ENCODE results near the gene MAEA.
"Not testable (repeated sequence)": the region's sequence is repeated elsewhere in the genome, so short reads cannot be mapped to it uniquely, and the experiment has no call there.

MAEA gene

DNA sequence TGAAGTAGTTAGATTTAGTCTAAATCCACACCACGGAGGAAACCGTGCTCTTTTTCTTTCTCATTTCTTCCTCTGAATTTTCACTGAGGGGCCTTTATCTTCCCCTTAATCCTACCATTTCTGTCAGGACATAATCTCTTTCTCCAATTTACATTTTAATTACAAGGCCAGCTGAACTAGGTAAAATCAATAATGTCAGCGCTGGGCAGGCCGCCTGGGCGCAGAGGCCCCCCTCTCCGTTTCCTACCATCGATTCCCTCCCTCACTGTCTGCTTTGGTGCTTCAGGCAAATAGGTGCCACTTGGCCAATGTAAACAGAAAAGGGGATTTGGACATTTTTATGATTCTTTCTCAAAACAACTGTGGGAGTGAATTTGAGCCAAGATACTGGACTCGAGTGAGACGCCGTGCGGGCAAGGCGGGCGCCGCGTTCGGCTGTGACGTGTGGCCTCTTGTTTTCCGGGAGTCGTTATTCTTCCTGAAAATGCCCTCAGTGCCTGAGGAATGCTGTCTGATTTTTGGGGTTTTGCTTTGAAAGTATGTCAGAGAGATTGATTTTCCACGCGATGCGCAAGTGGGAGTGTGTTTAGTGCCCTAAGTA lies 79.9 kb downstream of the MAEA start:
- no peak for DNase-seq

DNA sequence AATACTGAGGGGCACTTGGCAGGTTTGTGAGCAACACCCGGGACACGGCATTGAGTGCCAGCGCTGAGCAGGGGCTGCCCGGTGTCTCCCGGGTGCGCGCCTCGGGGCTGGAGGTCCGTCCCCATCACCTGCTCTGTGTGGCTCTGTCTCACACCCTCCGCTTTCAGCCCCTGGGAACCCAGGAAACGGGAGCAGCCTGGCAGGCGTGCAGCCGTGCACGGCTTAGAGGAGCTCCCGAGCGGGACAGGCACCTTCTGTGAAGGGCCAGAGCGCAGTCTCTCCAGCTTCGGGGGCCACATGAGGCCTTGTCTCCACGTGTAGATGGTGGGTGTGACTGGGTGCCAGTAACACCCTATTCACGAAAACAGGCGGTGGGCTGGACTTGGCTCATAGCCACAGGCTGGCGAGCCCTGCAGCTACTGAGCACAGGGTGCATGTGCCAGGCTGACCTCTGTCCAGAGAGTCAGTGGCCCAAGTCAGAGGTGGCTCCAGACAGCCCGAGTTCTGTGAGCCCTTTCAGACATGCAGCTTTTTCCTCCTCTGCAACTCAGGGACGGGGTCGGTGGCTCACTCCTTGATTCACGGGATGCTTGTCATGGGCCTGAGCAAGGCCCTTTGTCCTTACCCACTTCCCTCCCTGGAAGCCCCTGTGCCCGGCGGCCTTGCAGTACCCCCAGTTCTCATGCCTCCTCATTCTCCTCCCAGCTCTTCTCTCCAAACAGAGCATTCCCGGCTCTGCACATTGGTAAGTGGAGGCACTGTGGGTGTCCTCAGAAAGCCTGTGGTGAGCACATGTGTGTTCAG lies 80.8 kb downstream of the MAEA start:
- DNase-seq: no peak

DNA sequence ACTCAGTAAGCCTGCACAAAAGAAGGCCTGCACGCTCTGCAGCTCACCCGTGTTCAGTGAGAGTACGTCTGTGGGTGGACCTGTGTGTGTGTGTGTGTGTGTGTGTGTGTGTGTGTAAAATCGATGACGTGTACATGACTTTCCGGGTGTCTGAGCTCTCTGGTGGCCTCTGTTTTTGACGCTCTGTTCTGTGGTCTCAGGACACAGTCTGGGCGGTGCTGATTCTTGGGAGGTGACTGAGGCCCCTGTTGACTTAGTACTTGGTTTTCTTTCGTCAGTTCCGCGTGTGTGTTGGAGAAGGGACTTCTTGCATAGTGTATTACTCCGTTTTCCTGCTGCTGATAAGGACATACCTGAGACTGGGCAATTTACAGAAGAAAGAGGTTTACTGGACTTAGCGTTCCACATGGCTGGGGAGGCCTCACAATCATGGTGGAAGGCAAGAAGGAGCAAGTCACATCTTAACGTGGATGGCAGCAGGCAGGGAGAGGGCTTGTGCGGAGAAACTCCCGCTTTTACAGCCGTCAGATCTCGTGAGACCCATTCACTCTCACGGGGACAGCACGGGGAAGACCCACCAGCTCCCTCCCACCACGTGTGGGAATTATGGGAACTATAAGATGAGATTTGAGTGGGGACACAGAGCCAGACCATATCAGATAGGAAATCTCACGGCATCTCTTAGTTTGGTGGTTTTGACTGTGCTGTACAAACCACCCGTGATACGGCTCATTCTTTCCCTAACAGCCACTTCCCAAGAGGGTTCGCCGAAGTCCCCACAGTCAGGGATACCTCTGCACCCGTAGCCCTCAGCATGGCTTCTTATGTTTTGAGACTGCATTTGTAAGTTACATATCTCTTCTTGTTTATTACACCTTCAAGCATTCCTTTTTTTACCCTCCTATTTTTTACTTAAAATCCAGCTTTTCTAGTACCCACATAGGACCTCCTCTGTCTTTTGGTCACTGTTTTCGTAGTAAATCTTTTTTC lies 81.8 kb downstream of the MAEA start:
- DNase-seq: no peak

DNA sequence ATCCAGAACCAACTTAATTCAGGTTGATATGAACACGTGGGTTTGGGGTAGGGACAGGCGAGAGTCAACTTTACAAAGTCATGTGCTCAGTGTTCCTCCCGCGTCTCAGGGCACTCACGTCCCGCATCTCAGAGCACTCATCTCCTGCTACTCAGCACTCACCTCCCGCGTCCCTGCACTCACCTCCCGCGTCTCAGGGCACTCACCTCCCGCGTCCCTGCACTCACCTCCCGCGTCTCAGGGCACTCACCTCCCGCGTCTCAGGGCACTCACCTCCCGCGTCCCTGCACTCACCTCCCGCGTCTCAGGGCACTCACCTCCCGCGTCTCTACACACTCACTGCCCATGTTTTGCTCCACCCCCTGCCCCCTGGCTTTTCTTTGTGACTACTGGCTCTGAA lies 82.9 kb downstream of the MAEA start:
- DNase-seq: not testable (repeated sequence)

DNA sequence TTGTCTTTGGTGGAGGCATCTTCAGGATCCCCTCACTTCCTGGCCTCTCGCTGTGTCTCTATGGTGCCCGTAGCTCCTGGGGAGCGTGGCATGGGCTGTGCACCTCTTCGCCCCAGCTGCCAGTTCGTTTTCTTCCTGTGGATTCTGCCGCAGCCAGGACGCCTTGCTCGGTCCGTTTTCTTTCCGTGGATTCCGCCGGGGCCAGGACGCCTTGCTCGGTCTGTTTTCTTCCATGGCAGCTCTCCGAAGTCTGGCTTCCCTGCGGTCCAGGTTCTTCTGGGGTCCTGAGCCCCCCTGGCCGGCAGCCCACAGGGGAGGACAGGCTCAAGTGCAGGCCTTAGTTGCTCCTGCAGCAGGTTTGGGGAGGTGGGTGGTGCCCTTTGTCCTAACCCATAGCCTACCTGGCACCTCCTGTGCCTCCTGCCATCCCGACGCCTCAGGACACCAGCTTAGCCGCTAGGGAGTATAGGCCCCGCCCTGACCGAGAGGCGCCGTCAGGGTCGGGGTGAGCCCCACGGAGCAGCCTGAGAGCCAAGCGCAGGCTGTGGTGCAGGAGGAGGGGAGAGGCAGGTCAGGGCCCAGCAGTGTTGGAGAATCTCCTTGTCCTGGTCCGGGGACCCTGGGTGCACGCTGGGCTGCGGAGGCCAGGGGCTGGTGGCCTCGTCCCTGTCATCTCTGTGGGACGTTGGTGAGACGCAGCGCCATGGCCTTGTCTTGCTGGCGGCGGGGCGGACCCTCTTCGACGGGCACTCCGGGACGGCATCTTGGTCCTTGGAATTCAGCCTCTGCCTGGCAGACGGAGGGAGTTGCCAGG lies 84.4 kb downstream of the MAEA start:
- DNase-seq: no peak

DNA sequence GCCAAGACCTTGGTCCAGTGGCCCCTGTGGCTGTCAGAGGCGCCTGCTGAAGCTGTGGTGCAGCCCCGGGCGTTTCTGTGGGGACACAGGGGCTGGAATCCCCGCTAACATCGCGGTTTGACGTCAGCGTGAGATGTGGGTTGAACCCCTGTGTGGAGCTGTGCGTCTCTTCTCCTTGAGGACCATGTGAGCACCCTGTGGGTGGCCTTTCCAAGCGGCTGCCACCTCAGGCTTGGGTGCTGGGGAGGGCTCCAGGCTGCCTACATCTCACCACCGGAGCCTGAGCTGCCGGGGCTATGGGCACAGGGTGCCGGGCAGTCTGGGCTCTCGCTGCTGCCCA lies 85.0 kb downstream of the MAEA start:
- DNase-seq: no peak

DNA sequence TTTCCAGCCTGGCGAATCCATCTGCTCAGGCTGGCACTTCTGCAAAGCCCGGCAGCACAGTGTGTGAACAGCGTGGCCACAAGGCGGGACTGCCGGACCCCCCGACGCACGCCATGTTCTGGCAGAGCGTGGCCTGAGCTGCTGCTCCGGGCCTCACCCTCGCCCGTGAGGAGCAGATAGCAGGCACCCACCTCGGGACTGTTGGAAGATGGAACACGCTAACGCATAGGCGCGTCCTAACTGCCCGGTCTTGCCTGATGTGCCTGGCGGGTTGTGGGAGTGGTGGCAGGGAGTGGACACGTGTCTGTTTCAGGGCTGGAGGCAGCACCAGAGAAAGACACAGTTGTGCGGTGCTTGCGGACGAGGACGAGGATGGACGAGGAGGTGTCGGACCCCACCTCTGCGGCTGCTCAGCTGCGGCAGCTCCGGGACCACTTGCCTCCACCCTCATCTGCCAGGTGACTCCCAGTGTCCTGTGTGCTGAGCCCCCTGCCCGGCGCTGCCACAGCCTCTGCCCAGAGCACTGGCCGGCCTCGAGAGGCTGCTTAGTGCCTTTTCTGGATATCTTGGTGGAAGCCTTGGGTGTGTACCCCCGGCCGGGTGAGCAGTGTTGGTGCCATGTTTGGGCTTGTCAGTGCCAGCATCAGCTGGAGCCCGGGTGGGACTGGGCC lies 85.5 kb downstream of the MAEA start:
- no peak for DNase-seq

DNA sequence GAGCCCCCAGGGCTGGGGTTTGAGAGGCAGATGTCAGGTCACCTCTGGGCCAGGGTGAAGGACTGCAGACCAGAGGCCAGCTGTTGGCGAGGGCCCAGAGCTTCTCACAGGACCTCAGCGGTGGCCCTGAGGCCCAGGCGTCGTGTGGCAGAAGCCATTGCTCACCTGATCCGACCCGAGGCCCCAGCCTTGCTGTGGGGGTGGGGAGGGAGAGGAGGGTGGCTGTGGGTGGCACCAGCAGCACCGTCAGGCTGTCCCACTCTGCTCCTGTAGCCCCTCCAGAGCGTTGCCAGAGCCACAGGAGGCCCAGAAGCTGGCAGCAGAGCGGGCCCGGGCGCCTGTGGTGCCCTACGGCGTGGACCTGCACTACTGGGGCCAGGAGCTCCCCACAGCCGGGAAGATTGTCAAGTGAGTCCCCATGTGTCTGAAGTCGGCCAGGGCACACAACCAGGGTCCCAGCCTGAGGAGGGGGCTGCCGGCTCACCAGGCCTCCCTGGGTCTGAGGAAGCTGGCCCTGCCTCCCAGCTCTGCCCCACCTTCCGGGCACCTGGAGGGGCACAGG lies 86.2 kb downstream of the MAEA start:
- no peak for DNase-seq

DNA sequence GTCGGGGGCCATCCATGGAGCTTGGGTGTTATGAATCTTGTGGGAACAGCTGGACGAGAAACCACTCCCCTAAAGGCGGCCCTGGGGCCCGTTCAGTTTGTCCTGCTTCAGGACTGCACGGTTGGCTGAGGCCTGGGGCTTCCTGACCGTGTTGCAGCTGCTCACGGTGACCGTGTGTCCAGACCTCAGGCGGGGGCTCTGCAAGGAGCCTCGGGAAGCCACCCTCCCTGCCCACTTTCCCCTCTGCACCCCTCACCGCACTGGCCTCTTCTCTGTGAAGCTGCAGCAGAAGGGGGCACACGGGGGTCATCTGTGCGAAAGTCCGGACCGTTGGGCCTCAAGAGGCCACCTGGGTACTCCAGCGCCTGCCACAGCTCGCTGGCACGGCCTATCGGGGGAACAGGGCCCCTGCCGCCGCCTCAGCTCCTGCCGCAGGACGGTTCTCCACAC lies 86.7 kb downstream of the MAEA start:
- DNase-seq: no peak

DNA sequence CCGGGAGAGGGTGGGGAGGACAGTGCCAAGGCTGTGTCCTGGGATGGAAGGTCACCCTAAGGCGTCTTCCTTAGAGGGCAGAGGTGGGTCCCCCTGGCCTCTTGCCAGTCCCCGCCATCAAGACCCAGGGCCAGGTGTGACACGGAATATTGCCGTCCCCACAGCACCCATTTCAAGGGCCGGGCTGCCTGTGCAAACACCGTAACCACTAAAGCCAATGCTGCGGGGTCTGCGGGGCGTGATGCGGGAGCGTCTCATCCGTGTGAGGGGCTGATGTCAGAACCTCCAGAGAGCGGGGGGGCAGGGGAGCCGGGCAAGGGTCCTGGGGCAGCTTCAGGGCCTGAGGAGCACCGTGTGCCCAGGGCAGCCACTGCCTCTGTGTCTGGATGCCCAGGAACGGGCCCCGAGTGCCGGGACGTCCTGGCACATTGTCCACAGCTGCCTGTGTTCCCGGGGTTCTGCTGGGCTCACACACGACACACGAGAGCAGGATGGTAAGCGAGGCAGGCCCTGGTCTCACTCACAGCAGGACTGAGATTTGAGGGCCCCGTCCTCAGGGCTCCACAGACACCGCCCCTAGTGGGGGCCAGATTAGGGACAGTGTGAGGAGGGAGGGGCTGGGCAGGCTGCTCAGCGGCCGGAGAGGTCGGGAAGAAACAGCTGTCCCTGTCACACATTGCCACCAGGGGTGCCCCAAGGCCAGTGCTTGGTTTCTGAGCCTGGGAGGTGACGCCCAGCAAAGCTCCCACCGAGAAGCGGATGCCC lies 87.3 kb downstream of the MAEA start:
- DNase-seq: no peak

DNA sequence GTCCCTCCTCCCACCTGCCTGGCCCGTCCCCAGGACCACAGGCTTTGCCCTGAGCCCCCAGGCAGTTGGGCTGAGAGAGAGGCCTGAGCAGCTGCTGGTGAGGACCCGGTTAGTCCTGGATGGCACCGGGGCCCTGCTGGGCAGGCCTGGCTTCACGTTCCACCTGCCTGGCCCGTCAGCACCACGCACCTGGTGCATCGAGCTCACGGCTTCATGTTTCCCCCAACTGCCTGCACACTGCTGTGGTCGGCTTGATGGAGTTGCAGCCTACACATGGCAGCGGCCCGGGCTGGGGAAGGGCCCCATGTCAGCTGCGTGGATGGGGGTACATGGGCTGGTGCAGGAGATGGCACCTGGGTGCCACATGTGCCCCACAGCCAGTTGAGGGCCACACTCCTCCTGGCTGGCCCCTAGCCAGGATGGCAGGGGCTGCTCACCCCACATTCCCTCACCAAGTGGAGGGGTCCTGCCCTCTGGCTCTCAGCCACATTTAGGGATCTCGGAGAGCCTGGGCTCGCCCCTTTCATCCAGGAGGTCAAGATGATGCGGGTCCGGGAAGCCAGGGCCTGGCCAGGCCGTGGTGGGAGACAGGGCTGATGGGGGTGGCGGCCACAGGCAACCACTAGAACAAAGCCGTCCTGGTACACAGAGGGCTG lies 88.0 kb downstream of the MAEA start:
- no peak for DNase-seq

DNA sequence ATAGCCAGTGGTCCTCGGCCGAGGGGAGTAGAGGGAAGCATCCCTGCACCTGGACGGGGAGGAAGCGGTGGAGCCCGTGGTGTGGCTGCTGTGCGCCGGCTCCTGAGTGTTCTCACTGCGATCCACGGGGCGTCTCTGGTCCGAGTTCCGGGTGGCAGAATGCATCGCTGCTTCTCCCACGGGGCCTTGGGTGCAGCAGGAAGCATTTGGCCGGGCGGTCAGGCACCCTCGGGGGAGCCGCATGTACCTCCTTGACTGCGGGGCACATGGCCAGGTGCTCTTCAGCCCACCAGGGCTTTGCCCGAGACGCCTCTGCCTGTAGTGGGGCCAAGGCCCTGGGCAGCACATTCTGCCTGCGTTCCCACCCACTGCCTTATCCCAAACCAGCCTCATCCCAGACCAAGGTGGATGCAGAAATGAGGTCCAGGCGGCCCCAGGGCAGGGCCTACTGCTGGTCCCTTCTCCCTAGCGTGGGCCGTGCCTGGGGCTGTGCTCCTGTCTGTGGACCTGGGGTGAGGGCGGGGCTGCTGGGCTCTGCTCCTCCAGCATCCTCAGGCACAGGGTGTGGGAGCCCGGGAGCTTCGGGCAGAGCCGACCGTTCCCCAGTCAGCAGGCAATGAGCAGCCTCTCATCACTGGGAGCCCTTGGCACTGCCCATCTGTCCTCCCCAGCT lies 89.0 kb downstream of the MAEA start:
- DNase-seq: no peak

DNA sequence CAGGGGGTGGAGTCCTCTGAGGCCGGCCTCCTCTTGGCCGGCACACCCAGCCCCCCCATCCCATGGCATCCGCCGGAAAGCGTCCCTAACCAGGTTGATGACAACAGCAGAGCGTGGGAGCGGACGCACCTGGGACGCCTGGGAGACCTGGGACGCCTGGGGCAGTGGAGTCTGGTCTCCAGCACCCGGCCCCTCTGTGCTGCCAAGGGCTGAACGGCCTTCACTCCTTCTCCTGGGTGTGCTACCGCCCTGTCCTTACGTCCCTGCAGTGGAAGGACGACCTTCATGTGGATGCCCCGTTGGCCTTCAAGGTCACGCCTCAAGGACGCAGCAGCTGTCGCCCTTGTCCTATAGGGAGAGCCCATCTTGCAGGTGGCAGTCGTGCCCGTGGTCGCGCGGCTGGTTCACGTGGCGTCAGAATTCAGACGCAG lies 89.7 kb downstream of the MAEA start:
- DNase-seq: no peak

DNA sequence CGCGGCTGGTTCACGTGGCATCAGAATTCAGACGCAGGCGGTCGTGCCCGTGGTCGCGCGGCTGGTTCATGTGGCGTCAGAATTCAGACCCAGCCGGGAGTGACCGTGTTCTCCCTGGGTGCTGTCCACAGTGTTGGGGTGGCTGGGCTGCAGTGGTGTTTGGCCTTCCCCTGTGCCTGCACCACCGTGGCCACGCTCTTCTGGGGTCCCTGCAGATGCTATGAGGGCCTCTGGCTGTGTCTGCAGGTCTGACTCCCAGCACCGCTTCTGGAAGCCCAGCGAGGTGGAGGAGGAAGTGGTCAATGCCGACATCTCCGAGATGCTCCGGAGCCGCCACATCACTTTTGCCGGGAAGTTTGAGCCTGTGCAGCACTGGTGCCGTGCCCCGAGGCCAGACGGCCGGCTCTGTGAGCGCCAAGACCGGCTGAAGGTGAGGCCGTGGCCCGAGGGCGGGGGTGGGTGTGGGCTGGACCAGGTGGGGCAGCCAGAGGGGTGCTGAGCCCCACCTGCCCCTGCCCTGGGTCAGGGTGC lies 90.2 kb downstream of the MAEA start:
- DNase-seq: no peak

DNA sequence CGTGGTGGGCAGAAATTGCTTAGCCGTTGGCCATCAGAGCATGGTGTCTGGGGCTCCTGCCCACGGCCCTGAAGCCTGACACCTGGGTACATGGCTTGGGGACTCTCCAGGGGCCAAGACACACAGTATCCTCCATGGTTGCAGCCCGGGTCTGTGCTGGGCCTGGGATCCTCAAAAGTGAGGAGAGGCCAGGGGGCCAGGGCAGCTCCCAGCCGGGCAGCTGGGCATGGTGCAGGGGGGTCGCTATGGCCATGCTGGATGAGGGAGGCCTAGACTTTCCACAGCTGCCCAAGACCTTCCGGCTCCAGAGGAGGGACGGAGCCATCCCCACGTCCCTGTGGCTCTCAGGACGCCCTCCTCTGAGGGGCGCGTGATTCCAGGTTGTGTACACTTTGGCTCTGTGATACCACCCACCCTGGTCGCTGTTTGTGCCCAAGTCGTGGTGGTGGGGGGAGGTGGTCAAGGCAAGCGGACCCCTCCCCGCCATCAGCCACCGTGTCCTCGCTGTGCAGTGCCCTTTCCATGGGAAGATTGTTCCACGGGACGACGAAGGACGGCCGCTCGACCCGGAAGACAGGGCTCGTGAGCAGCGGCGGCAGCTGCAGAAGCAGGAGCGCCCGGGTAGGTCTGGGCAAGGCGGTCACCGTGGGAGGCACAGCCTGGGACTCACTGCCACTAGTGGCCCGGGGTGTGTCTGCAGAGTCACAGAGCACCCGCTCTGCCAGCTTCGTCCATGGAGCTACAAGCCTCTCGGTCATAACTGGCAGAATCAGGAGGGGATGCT lies 90.9 kb downstream of the MAEA start:
- DNase-seq: no peak

DNA sequence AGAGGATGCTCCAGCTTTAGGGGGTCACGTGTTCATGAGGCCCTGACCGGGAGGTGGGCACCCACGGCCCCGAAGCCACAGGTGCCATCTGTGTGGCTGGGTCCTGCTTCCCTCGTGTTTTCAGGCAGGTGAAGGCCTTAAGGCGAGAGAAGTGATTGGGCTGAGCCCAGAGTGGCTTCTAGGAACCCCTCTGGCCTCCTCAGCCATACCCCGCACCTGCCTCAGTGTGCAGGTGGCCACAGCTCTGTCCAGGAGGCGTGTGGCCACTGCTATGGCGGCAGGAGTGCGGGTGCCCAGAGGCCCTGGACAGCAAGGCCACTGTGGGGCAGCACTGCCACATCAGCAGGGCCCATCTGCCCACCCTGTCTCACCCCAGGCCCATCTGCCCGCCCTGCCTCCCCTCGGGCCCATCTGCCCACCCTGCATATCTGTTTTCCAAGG lies 91.5 kb downstream of the MAEA start:
- no peak for DNase-seq

DNA sequence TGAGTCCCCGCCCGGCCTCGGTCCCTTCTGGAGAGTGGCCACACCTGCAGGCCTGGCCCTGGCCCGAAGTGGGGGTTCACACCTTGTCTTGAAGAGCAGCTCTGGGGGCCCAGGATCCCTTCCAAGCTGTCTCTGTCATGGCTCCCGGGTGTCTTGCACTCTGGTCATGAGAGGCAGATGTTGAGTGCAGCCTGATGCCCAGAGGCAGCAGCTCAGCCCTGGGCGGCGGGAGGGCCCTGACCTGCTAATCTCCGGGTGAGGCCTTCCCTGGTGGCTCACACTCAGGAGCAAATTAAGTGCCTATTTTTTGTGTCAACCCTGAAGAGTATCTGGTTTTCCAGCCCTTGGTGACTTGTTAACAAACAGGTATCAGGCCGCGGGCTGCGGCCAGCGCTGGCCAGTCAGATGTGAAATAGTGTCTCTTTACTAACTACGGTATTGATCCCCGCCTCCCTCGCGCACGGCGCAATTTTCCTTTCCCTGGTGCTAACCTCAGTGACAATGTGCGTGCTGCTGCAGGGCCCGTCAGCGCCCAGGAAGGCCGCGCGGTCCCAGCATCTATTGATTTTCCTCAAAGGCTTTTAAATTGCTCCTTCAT lies 92.4 kb downstream of the MAEA start:
- DNase-seq: no peak

Data from activated naive CD4-positive, alpha-beta T cell treated with Interleukin-2 at 50 U/mL for 16 hours (primary cell).